Stimulated activated CD8-positive, alpha-beta memory T cell treated with anti-CD3 and anti-CD28 coated beads, Interleukin-12 subunit alpha, Interleukin-12 subunit beta, amount 100 ng/mL, for 4 hours (primary cell): Measurements from ENCODE around the gene CETP.
A peak's percentile ranks its signal among the peaks of the same experiment; 100 is the strongest.
"Not testable (repeated sequence)": the region's sequence is repeated elsewhere in the genome, so short reads cannot be mapped to it uniquely, and the experiment has no call there.

Experiments
- DNase-seq: peaks from one replicate; pipeline ENCODE4 v3.0.0-alpha.2; 2020; ENCODE audit warnings: low read depth

The CETP gene

GRCh38 chr16:56980792-56981724, 19.3 kb downstream of the CETP start:
- DNase-seq = no peak

- DNase-seq = no peak
Measured at GRCh38 chr16:56981729-56982271, 20.1 kb downstream of the CETP start.

- no peak for DNase-seq
Measured at GRCh38 chr16:56982695-56983094, 20.9 kb downstream of the CETP start.

GRCh38 chr16:56983211-56983751, 21.5 kb downstream of the CETP start:
- no peak for DNase-seq

GRCh38 chr16:56984639-56985038, 22.9 kb downstream of the CETP start:
- no peak for DNase-seq

- no peak for DNase-seq
Measured at GRCh38 chr16:56985288-56985961, 23.7 kb downstream of the CETP start.

GRCh38 chr16:56985962-56986360, 24.2 kb downstream of the CETP start:
- no peak for DNase-seq

GRCh38 chr16:56986361-56986760, 24.6 kb downstream of the CETP start:
- no peak for DNase-seq

- not testable (repeated sequence) for DNase-seq
Measured at GRCh38 chr16:56986908-56987307, 25.2 kb downstream of the CETP start.

GRCh38 chr16:56987692-56988091, 25.9 kb downstream of the CETP start:
- no peak for DNase-seq

- no peak for DNase-seq
Measured at GRCh38 chr16:56988161-56988947, 26.6 kb downstream of the CETP start.

- DNase-seq = peak; percentile 94
Measured at GRCh38 chr16:56988948-56989945, 27.5 kb downstream of the CETP start, which contains the start of gene NLRC5. TSS of gene NLRC5 (plus strand) at chr16:56989557. CDS start at chr16:57020713, 31,156 bp downstream.

- DNase-seq = no peak
Measured at GRCh38 chr16:56989988-56990387, 28.2 kb downstream of the CETP start.

GRCh38 chr16:56990407-56991286, 28.9 kb downstream of the CETP start:
- no peak for DNase-seq

GRCh38 chr16:56992431-56992830, 30.7 kb downstream of the CETP start:
- not testable (repeated sequence) for DNase-seq

GRCh38 chr16:56993204-56993603, 31.5 kb downstream of the CETP start:
- DNase-seq = no peak

GRCh38 chr16:56994311-56994710, 32.6 kb downstream of the CETP start:
- DNase-seq = no peak

- no peak for DNase-seq
Measured at GRCh38 chr16:56995136-56995805, 33.5 kb downstream of the CETP start.

- no peak for DNase-seq
Measured at GRCh38 chr16:56997264-56997663, 35.5 kb downstream of the CETP start.
